CMK (cell line): ENCODE measurements around the gene TNFAIP2.

Experiments used
- DNase-seq: peaks from one replicate; pipeline ENCODE4 v3.0.0-alpha.2; 2010; ENCODE audit warnings: low read depth

Gene TNFAIP2

DNA sequence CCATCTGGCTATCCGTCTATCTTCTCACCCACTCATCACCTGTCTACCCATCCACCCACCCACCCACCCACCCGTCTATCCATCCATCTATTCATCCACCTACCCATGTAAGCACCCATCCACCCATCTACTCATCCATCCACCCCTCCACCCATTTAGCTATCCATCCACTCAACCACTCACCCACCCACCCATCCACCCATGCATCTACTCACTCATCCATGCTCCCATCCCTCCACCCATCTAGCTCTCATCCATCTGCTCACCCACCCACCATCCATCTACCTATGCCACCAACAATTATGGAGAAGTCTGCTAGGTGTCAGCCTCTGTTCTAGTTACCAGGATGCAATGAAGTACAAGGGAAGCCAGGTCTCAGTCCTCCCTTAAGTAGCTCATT is 11.1 kb downstream of the TNFAIP2 start:
- DNase-seq = no peak

DNA sequence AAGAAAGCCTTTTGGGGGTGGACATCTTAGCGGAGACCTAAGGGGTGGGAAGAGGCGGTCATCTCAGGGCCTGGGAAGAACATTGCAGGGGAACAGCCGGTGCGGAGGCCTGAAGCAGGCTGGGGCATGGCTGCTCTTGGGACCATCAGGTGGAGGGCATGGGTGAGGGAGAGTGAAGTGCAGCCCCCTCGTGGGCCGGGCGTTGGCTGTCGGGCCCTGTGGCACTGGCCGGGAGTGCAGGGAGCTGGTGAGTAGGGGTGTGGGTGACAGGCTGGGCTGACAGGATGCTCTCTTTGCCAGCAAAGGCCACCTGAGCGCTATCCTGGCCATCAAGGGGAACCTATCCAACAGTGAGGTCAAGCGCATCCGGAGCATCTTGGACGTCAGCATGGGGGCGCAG is 11.7 kb downstream of the TNFAIP2 start:
- DNase-seq = no peak

DNA sequence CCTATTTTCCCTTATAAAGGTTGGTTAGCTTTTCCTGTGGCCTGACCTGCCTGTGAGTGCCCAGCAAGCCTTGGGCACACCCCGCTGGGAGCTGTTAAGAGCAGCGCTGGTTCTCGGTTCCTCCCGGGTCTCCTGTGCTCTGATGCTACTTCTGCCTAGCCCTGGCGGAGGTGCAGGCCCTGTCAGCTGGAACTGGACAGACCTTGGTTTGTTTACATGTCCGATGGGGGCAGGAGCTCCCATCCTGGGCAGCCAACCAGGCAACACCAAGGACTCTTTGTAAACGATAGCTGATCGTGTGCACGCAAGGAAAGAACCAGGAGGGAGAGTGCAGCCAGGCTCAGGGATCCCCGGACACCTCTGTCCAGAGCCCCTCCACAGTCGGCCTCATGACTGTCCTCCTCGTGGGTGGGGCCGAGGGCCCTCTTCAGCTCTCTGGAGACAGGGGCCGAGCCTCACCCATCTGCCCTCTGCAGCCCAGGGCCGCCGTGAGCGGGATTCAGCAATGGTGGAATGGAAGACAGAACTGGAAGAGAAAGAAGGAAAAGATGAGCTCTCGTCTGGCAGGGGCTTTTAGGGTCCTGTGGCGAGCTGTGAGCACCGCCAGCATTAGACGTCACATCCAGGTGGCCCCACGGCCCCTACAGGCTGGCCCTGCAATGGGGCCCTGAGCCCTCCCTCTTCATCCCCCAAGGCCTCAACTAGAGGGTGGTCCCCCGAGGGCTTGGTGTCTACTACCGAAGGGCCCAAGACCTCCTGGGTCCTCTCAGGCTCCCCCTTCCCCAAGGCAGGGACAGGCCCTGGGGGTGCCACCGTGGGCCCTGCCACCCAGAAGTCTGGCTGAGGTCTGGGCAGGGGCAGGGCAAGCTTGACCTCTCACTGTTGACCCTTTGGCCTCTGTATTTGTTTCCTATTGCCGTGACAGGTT is 12.3 kb downstream of the TNFAIP2 start:
- DNase-seq = no peak

DNA sequence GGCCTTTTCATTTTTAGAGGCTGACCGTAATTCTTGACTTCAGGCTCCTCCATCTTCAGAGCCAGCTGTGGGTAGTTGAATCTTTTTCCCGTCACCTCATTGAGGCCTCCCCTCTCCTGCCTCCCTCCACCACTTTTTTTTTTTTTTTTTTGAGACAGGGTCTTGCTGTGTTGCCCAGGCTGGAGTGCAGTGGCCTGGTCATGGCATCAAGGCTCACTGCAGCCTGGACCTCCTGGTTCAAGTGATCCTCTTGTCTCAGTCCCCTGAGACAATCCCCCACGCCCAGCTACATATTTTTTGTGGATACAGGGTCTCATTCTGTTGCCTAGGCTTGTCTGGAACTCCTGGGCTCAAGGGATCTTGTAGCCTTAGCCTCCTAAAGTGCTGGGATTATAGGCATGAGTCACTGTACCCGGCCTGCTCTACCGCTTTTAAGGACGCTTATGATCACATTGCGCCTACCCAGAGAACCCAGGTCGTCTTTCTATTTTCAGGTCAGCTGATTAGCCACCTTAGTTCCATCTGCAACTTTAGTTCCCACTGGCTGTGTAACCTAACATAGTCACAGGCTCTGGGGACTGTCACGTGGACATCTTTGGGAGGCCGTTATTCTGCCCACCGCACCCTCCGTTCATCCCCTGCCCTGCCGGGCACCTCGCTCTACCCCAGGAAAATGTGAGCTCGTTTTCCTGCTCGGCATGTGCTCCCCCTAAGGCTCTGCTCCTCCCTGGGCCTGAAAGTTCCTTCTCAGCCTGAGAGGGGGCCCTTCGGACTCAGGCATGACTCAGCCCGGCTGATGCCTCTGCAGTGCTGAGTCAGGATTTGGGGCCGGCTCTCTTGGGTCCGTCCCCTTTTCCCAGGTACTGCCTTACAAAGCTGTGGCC is 13.4 kb downstream of the TNFAIP2 start:
- no peak for DNase-seq

DNA sequence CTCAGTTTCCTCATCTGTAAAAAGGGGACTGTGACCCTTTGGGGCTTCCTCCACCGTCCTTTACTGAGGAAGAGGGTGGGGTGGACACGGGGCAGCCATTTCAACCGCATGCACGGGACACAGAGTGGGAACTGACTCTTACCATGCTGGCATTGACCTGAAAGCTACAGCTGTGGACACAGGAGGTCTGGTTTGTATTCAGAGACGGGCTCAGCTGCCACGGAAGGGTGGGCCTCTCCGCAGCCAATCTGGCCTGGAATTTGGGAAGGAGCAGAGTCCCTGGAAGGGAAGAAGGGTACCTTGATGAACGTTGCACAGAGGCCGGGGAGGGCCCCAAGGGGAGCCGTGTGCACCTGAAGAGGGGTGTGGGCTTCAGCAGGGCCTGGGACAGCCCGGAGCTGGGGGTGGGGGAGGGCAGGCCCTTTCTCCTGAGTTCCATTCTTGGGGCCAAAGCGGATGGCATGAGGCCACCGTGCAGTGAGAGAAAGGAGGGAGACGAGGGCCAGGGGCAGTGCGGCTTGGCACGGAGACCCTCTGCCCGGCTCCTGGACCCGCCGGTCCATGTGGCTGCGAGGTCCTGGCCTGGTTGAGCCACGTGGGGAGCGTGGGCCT is 14.5 kb downstream of the TNFAIP2 start:
- no peak for DNase-seq

DNA sequence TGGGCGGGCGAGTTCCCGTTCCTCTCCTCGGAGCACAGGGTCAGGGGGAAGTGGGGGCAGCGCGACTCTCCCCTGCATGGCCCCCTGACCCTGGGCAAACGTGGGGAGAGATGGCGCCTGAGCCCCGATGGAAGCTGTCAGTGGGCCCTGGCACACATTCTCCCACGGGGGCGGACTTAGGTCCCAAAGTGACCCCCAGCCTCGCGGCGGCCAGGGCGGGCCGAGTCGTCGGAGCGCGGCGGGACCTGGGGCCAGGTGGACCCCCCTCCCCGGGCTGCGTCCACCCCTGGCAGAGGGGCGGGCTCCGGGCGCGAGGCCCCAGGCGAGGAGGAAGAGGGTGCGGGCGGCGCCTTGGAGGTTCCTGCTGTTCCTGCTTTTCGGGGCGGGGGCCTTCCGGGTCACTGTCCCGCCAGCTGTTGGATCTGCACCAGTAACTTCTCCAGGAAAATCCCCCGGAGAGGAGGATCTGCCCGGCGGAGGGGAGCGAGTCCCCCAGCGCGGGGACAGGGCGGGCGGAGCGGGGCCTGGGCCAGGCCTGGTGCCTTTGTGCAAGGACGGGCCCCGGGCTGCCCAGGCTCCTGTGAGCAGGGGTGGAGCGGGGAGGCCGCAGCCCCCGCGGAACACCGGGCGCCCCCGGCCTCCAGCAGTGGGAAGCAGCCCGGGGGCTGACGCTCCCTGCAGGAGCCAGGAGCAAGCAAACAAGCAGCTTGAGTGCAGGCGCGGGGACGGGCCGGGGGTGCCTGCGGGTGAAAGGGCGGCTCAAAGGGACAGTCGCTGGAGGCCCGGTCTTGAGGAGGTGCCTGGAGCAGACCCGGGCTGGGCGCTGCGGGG is 15.3 kb downstream of the TNFAIP2 start:
- DNase-seq = no peak

DNA sequence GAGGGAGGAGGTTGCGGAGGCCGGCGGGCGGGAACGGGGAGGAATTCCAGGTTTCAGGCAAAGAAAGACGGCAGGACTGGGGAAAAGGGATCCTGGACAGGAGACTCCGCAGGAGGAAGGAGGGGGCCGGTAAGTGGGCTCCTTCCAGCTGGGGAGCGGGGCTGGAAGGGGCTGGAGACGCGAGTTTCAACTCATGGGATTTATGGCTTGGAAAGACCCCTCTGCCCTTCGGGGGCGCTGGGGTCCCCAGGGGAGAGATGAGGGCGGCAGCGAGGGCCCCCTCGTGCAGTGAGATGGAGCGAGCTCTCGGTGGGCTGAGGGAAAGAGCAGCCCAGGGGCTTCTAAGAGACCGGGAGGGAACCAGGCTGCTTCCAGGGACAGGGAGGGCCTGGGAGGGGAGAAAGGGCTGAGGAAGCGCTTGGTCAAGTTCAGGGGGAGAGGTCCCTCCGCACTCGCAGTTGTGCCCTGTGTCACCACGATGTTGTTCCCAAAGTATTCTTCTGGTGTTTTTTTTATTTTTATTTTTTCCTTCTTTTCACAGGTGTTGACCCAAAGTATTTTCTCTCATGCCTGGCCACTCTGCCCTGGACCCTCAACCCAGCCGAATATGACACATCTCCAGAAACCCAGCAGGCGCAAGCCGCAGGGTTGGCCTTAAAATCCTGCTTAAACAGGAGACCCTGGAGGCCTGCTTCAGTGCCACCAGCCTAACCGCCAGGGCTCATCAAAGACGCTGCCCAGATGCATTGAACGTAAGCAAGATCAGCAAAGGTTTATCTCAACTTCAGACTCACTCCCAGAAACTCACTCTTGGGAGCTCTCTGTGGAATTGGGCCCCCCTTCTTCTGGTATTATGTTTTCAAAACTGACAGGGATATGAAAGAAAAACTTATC is 16.1 kb downstream of the TNFAIP2 start:
- DNase-seq = no peak

DNA sequence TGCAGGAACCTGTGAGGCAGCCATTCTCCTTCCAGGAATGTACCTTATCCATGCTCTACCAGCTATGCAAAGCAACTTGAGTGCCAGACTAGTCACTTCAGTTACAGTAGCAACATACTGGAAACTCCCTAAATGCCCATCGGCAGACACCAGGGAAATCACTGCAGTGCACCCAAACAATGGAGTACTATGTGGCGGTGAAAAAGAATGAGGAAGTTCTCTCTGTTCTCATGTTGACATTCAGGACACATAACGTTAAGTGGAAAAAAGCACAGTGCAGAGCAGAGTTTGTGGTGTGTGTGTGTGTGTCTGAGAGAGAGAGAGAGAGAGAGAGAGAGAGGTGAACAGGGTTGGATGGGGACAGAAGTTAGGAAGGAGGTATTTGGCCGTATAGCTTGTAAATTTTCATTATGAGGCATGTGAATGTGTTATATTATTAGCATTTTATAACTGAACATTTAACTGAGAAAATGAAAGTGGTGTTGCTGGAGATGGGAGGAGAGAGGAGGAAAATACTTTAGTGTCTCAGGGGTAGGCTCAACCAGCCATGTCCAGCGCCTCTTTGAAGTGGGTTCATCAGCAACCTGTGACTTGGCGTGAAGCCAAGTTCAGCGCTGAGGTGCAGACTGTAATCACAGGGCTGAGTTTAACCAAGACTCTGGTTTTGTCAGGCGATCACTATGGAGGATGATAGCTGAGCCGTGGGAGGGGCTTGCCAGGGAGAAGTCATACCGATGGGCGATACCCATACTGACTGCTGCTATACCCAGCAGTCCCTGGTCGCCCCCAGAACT is 17.3 kb downstream of the TNFAIP2 start:
- DNase-seq = no peak

DNA sequence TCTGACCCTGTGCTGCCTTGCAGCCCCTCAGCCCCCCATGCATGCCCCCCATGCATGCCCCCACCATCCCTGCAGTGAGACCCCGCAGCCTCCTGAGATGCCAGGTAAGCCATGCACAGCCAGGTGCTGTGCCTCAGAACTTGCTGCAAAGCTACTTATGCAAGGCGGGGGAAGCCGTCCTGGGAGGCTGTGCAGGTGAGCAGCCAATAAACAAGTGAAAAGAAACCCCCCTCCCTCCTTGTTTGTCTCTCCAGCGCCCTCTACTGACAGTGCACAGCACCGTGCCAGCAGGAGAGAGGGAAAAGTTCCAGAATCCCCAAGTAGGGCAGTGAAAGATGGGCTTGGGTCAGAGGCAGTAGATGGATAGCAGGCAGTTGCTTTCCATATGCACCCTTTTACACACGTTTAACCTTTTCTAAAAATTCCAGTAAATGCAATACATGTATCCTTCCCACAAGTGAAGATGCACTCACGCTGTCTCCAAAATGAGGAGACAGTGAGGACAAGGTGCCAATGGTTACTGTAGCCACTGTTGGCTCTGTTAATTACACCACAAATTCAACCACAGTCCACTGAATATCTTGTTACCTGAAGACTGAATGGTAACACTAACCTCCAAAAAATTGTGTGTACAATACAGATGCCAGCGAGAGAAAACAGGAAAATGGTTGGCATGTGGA is 18.0 kb downstream of the TNFAIP2 start:
- no peak for DNase-seq

DNA sequence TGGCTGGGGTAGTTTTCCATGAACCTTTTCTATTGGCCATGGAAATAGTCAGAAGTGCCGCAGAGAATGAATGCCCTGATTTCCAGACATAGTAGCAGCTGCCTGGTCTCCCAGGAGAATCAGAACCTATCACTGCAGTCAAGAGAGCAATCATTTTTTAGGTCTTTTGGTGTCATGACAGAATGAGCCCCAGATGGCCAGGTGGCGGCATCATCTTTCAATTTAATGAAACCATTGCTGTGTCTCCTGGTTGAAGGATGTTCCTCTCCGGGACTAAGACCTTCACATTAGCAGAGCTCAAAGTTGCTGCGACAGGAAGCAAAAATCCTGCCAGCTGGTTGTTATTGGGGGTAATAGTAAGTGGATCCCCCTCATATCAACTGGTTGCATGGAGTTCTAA is 18.8 kb downstream of the TNFAIP2 start:
- no peak for DNase-seq

DNA sequence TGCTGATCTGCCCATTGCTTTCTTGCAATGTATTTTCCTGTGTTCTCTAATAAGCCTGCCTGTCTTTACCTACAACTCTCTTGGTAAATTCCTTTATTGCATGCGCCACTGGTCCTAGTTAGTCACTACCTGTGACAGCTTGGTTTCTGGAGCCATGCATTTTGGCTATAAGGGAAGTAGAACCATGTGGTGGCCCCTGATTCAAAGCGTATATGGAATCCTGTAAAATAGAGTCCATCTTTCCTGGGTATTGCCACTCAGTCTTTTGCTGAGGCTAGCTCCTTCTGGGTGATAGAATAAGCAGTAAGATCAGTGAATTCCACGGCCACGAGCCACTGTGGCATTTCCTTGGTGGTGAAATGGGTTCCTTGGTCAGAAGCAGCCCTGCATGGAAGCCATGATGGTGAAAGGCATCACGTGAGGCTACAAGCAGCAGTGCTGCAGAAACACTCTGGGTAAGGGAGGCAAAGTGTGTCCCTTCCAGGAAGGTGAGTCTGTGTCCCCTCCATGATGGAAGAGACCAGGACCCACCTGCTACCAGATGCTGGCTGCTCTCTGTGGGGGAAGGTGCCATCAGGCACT is 19.6 kb downstream of the TNFAIP2 start:
- DNase-seq = no peak

DNA sequence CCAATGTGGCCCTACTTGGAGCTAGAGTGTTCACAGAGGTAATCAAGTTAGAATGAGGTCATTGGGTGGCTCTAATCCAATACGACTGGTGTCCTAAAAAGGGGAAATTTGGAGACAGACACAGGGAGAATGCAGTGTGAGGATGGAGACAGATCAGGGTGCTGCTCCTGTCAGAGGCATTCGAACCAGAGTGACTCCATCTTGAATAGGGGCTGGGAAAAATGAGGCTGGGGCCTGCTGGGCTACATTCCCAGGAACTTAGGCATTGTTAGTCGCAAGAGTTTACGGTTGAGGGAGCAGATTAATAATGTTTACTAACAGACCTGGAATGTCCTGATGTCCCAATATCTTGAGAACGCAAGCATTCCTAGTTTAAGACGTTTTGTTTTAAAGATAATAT is 20.2 kb downstream of the TNFAIP2 start:
- DNase-seq = no peak

DNA sequence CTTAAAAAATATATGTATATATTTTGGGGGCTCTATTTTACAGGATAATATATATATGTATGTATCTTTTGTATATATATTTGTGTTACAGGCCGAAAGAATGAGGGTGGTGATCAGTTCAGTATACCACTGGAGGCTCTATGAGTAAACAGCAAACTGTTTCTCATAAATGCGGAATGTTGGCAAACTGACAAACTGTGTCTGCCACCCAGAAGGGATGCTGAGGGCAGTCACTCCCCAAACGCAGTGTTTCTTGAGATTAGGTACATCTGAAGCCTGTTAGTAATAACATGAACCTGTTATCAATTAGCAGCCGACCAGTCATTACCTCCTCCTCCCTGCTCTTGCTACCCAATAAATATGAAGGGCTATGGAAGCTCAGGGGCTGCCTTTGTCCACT is 20.8 kb downstream of the TNFAIP2 start:
- DNase-seq = no peak

DNA sequence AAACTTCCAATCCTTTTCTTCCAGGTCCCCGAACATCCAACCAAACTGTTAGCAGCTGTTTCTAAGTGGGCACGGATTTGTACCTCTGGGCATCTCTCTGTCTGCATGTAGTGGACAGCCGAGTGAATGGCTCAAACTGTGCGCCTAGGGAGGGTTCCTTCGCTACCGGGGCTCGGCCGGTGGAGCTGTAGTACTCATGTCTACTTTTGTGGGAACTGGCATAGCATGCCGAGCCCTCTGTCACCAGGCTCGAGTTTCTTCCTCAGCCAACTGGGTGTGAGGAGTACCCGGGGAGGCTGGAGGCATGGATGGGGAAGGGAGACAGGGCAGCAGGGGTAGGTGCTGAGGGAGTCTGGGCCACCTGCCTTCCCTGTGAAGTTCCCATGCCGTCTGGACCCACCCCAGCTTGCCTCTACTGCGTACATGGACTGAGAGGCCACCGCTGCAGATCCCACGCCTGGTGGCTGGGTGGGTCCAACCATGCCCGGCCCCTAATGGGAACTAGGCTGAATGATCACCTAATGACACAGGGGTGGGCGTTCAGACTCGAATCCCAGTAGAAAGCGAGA is 23.0 kb downstream of the TNFAIP2 start:
- DNase-seq = no peak

DNA sequence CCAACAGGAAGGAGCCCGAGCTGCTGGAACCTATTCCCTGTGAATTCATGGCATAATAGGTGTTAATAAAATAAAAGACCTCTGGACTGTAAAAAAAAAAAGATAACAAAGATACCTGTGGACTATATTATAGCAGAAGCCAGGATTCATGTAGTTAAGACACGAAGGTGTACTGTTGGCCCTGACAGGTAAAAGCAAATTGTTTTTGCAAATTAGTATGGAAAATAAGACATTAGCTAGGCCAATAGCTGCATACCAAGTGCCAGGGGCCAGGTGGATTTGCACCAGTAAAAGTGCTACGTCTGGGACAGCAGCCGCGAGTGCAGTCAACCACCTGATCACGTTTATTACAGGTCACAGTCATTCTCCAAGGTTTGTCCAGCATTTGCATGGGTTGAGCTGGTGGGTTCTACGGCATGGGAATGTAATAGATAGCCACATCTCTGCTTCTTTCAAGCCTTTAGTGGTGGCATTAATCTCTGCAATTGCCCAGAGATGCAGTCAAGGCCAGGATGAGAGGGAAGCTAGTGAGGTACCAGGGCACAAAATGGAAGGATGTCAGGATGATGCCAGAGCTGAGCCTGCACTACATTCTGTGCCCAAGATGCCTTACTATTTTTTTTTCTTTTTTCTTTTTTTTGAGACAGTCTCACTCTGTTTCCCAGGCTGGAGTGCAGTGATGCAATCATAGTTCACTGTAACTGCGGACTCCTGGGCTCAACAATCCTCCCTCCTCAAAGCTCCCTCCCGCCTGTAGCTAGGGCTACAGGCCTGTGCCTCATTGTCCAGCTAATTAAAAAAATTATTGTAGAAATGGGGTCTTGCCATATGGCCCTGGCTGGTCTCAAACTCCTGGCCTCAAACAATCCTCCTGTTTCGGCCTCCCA is 26.3 kb downstream of the TNFAIP2 start:
- no peak for DNase-seq

DNA sequence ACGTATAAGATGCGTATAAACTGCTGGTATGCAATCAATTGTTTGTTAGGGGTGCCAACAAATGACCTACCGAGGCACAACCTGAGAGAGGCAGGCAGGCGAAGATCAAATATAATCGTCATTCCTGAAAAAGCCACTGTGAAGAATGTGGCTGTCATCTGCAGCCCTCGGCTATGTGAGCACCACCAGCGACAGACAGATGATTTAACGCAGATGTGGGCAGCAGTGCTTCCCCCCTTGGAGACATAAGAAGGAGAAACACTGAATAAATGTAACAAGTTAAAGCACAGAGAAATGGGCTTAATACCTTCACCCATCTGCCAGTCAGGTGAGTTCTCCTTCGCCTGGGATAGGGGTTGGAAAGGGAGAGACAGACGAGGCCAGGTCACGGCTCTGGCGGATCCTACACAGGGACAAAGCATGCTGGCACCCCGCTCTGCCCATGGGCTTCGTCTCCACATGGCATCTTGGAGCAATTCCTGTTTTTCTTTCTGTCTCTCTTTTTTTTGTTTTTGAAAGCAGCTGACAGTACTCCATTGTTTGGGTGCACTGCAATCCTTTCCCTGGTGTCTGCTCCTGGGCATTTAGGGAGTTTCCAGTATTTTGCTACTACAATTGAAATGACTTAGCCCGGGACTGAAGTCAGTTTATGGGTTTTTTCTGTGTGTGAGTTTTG is 28.1 kb downstream of the TNFAIP2 start:
- DNase-seq = no peak

DNA sequence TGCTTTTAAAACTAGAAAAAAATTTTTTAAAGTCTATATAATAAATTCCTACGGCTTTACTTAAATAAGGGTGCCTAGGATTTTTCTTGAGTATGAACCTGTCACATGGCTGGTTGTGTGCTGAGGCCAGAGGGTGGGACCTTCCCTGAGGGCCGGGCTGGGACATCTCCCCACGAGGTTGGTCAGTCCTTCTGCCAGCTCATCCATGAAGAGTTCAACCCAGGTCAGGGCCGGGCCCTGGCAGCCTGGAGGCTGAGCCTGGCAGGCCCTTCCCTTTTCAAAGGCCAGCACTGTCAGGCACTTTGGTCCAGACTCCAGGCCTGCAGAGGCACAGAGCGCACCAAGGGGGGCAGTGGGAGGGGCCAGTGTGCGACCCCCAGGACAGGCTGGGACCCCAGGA is 31.7 kb downstream of the TNFAIP2 start:
- DNase-seq = no peak
